Suprapubic skin (tissue), 4 donors: ENCODE results near the gene KNDC1.

Source experiments
- EP300 ChIP-seq: sonication (generic); formaldehyde crosslinking; IDR thresholded peaks from one replicate; pipeline ENCODE4 v1.6.1; 2017; ENCODE audit warnings: antibody characterized with exemption
- POLR2A ChIP-seq, 2 donors: fragments of 450-650 bp; IDR thresholded peaks; one replicate each; pipeline ENCODE4 v1.6.1; 2017; ENCODE audit warnings: antibody characterized with exemption in 2 of 2, mild to moderate bottlenecking in 2 of 2, moderate library complexity in 2 of 2
- POLR2AphosphoS5 ChIP-seq, 3 donors: sonication (generic); formaldehyde crosslinking; IDR thresholded peaks; one replicate each; pipeline ENCODE4 v1.6.1; 2017; ENCODE audit warnings: antibody characterized with exemption in 3 of 3
- TF ChIP-seq, protein P1 (sequence below), 2 donors: fragments of 200-600 bp in 1 of 2; fragments of 450-650 bp in 1 of 2; sonication (generic) in 1 of 2; IDR thresholded peaks; one replicate each; pipeline ENCODE4 v1.5.1; 2016 to 2019; ENCODE audit warnings: antibody characterized with exemption in 2 of 2, mild to moderate bottlenecking in 1 of 2, moderate library complexity in 1 of 2

DNA sequence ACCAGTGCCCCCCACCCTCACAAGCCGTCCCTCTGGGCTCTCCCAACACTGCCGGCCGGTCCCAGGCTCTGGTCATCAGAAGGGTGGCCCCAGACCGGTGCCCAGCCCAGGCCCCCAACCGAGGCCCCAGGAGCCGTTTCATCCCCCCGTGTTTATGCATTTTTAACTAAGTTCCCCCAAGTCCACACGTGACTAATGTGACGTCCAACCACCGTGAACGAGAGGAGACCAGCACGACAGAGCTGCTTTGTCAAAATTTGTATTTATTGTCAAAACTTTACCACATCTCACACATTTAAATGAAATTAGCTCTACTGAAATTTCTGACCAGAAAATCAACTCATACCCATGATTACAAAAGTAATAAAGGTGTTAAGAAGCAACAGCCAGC, 86.2 kb downstream of the KNDC1 start:
- TF ChIP-seq POLR2A (IDR thresholded peaks at IDR 0.05) (no peak), POLR2AphosphoS5 (IDR thresholded peaks at IDR 0.05) (no peak), EP300 (no peak)
- TF ChIP-seq, protein P1, sequence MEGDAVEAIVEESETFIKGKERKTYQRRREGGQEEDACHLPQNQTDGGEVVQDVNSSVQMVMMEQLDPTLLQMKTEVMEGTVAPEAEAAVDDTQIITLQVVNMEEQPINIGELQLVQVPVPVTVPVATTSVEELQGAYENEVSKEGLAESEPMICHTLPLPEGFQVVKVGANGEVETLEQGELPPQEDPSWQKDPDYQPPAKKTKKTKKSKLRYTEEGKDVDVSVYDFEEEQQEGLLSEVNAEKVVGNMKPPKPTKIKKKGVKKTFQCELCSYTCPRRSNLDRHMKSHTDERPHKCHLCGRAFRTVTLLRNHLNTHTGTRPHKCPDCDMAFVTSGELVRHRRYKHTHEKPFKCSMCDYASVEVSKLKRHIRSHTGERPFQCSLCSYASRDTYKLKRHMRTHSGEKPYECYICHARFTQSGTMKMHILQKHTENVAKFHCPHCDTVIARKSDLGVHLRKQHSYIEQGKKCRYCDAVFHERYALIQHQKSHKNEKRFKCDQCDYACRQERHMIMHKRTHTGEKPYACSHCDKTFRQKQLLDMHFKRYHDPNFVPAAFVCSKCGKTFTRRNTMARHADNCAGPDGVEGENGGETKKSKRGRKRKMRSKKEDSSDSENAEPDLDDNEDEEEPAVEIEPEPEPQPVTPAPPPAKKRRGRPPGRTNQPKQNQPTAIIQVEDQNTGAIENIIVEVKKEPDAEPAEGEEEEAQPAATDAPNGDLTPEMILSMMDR (IDR thresholded peaks at IDR 0.05) = no peak
